DND-41 (cell line): Measurements from ENCODE around the gene MRNIP.

Source experiments
- ATAC-seq: fragments of 200-7000 bp; cut with Tn5 transposase; 3 replicates; pipeline ENCODE4 v1.9.1; 2021; ENCODE audit warnings: low read depth; ENCODE audit not compliant: insufficient read depth
- DNase-seq: peaks from one replicate; pipeline ENCODE4 v3.0.0-alpha.2; 2020
- H2AFZ ChIP-seq: 2 replicates; pipeline ENCODE4 v1.6.0; 2012; ENCODE audit warnings: low read depth, low read length
- H3K27ac ChIP-seq: 2 replicates; pipeline ENCODE4 v1.5.1; 2012; ENCODE audit warnings: low read length, inconsistent platforms
- H3K27me3 ChIP-seq: fragments of 200-600 bp; sonication (generic); 2 replicates; pipeline ENCODE4 v1.6.0; 2012; ENCODE audit warnings: low read length, mild to moderate bottlenecking, inconsistent platforms; ENCODE audit not compliant: insufficient read depth, poor library complexity
- H3K36me3 ChIP-seq: 2 replicates; pipeline ENCODE4 v1.5.1; 2012; ENCODE audit warnings: low read length, inconsistent platforms; ENCODE audit not compliant: insufficient read depth
- H3K4me1 ChIP-seq: 2 replicates; pipeline ENCODE4 v1.5.1; 2012; ENCODE audit warnings: mild to moderate bottlenecking, low read length; ENCODE audit not compliant: insufficient read depth
- H3K4me2 ChIP-seq: 2 replicates; pipeline ENCODE4 v1.6.0; 2012; ENCODE audit warnings: mild to moderate bottlenecking, moderate library complexity, low read length, inconsistent platforms; ENCODE audit not compliant: insufficient read depth
- H3K4me3 ChIP-seq, 2 experiments: fragments of 200-600 bp in 1 of 2; shearing (Covaris generic) in 1 of 2; 2 replicates each; pipeline ENCODE4 v1.5.1; 2012 to 2016; ENCODE audit warnings: inconsistent platforms in 2 of 2, low read length in 2 of 2, mild to moderate bottlenecking in 2 of 2, low read depth in 1 of 2, moderate library complexity in 1 of 2
- H3K79me2 ChIP-seq: 2 replicates; pipeline ENCODE4 v1.6.0; 2012; ENCODE audit warnings: low read length, inconsistent platforms; ENCODE audit not compliant: insufficient read depth
- H3K9ac ChIP-seq: 2 replicates; pipeline ENCODE4 v1.6.0; 2012; ENCODE audit warnings: low read depth, mild to moderate bottlenecking, inconsistent platforms, low read length, moderate library complexity
- H3K9me3 ChIP-seq: 2 replicates; pipeline ENCODE4 v1.5.1; 2012; ENCODE audit warnings: low read length, moderate library complexity, mild to moderate bottlenecking, inconsistent platforms; ENCODE audit not compliant: insufficient read depth, severe bottlenecking
- H4K20me1 ChIP-seq: 2 replicates; pipeline ENCODE4 v1.6.0; 2012; ENCODE audit warnings: low read length; ENCODE audit not compliant: insufficient read depth
- CTCF ChIP-seq: IDR thresholded peaks from 2 replicates; pipeline ENCODE4 v1.5.1; 2012; ENCODE audit warnings: borderline replicate concordance, low read length, moderate library complexity, mild to moderate bottlenecking; ENCODE audit not compliant: poor library complexity, severe bottlenecking; ENCODE audit errors: extremely low read depth
- EZH2 ChIP-seq: IDR thresholded peaks from 3 replicates; pipeline ENCODE4 v1.6.1; 2012; ENCODE audit warnings: borderline replicate concordance, low read depth, mild to moderate bottlenecking, moderate library complexity, low read length, inconsistent platforms; ENCODE audit not compliant: severe bottlenecking

MRNIP gene

GRCh38 chr5:179893958-179894895, 35.6 kb upstream of the MRNIP start:
- Histone ChIP-seq H3K4me3 (no peak overlapping the region), H3K9me3 (no peaks in the 10 kb centered on the region), H3K27ac (no peak overlapping the region), H3K79me2 (no peaks in the 10 kb centered on the region), H2AFZ (no peak overlapping the region), H3K36me3 (peaks cover 95% of the 10 kb centered on the region), H3K9ac (no peak overlapping the region), H4K20me1 (peaks cover 3% of the 10 kb centered on the region; the same call in 1 of the 2 replicates), H3K4me1 (no peaks in the 10 kb centered on the region), H3K4me2 (no peak overlapping the region), H3K27me3 (no peaks in the 10 kb centered on the region)
- DNase-seq (no peak), ATAC-seq (no peak)
- TF ChIP-seq EZH2 (no peak), CTCF (no peak)

- ATAC-seq (no peak), DNase-seq (no peak)
- H3K36me3 ChIP-seq, result peaks cover 94% of the 10 kb centered on the region
- H4K20me1 ChIP-seq, result peaks cover 3% of the 10 kb centered on the region; the same call in 1 of the 2 replicates
- no peak overlapping the region for H3K4me2 ChIP-seq
- no peak overlapping the region for H3K27ac ChIP-seq
- no peaks in the 10 kb centered on the region for H3K9me3 ChIP-seq
- no peaks in the 10 kb centered on the region for H3K79me2 ChIP-seq
- H3K4me3 ChIP-seq, result no peak overlapping the region
- H2AFZ ChIP-seq, result no peak overlapping the region
- no peak overlapping the region for H3K9ac ChIP-seq
- no peaks in the 10 kb centered on the region for H3K27me3 ChIP-seq
- no peak for TF ChIP-seq EZH2
- peak; percentile 16 for TF ChIP-seq CTCF
- H3K4me1 ChIP-seq, result no peaks in the 10 kb centered on the region
Observed at GRCh38 chr5:179893076-179893957, 34.7 kb upstream of the MRNIP start.

DNA sequence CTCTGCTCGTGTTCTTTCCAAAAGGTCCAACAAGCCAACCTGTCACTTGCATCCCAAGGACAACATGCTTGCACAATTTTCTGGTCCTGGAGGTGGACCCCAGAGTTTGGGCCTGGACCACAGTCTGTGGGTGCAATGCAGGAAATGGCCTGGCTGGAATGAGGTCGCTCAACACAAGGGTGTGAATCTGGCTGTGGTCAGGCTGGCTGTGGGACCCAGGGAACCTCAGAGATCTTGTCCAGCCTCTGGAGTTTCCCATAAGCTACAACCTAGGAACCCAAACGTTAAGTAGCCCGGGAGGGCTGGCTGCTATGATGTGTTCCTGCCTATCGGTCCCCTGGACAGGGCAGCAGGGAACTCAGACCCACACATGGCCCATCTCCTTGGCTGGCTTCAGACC, 33.6 kb upstream of the MRNIP start:
- H3K79me2 ChIP-seq, result no peaks in the 10 kb centered on the region
- no peak for DNase-seq
- peaks cover 2% of the 10 kb centered on the region for H3K9me3 ChIP-seq
- H2AFZ ChIP-seq, result no peak overlapping the region
- no peak for TF ChIP-seq EZH2
- TF ChIP-seq CTCF, result no peak
- H3K36me3 ChIP-seq, result peaks cover 95% of the 10 kb centered on the region
- ATAC-seq, result no peak
- no peaks in the 10 kb centered on the region for H3K27me3 ChIP-seq
- H4K20me1 ChIP-seq, result peaks cover 3% of the 10 kb centered on the region; the same call in 1 of the 2 replicates
- no peaks in the 10 kb centered on the region for H3K4me1 ChIP-seq
- H3K4me3 ChIP-seq, result no peak overlapping the region
- H3K27ac ChIP-seq, result no peak overlapping the region
- no peak overlapping the region for H3K9ac ChIP-seq
- H3K4me2 ChIP-seq, result no peak overlapping the region
